GM19397 (cell line): ENCODE measurements around the gene GPC1.

Experiments
- ATAC-seq: cut with Tn5 transposase; IDR thresholded peaks from one replicate; pipeline ENCODE4 v1.9.1; 2021; ENCODE audit warnings: mild to moderate bottlenecking, moderate library complexity; ENCODE audit not compliant: unreplicated experiment

The GPC1 gene

DNA sequence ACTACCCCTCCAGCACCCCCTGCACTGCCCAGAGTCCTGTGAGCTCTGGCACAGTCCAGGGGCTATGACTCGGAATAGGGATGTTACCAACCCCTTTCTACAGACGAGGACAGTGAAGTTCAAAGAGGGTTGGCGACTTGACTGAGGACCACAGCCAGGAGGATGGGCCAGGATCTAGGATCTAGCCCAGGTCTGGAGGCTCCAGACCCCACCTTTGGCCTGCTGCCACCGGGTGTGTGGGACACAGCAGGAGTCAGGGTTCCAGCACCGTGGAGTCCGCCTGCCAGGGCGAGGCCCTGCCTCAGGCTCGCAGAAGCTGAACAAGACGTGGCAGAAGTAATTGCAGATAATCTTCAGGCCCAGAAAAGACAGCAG is 37.9 kb upstream of the GPC1 start:
- ATAC-seq: no peak

DNA sequence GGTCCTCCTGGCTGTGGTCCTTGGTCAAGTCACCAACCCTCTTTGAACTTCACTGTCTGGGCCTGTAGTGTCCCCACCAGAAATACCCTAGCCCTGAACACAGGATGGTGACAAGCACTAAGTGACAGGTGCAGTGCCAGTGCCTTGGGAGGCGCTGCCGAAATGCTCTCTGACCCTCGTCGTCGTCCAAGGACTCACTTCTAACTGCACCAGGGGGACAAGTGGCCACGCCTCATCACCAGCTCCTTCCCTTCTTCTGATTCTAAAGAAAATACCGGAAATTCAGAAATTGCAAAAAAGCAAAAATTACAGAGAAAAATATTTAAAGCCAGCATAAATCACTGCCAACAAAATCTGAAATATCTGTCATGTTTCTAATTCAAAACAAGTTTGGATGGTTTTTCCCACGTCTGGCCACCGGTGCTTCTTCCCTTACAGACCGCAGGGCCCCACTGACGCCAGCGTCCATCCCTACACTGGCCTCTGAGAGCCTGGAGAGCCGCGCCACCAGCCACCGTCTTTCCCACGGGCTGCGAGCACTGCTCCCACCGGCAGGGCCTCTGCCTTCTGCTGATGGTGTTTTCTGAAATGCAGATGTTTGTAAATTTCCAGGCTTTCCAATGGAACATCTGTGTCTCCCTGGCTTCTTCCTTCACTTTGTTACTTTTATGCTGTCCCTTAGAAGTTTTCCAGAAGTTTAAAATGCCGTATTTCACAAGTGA is 37.4 kb upstream of the GPC1 start:
- no peak for ATAC-seq

GRCh38 chr2:240398661-240399267 is 36.7 kb upstream of the GPC1 start:
- no peak for ATAC-seq

GRCh38 chr2:240399419-240400324 is 35.8 kb upstream of the GPC1 start:
- ATAC-seq: no peak

DNA sequence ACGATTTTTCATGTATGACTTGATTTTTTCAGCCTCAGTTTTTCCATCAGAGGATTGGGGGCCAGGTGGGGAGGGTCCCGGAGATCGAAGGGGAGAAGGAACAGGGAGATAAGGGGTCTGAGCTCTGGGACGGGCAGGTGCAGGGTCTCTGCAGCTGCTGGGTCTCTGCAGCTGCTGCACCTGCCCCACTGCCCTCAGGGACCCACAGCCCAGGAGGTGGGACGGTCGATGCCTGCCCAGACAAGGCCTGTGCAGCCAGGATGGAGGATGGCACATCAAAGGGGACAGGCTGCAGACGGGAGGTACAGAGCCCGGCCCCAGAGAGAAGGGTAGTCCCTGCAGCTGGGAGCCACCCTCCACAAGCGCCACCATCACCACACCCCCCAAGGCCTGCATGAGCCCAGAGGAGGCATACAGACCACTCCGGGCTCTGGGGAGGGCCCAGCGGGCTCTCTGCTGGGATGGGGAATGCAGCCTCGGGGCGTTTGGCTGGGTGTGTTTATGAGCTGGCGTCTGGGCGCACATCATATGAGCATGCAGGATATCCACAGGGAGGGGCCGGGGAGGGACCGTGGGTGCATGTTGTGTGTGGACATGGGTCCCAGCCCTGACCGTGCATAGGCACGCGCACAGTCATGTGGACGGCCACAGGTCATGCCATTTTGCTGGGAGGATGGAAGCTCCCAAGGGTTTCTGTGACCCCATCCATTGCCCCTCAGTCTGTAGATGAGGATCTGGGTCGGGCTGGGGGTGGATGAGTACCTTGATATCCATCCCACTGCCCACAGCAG is 34.9 kb upstream of the GPC1 start:
- no peak for ATAC-seq

GRCh38 chr2:240401308-240401707 is 34.2 kb upstream of the GPC1 start:
- ATAC-seq: no peak

GRCh38 chr2:240401781-240402551 is 33.5 kb upstream of the GPC1 start:
- no peak for ATAC-seq

GRCh38 chr2:240402566-240403272 is 32.7 kb upstream of the GPC1 start:
- no peak for ATAC-seq

- no peak for ATAC-seq
Observed at GRCh38 chr2:240403396-240404104, 31.9 kb upstream of the GPC1 start.

DNA sequence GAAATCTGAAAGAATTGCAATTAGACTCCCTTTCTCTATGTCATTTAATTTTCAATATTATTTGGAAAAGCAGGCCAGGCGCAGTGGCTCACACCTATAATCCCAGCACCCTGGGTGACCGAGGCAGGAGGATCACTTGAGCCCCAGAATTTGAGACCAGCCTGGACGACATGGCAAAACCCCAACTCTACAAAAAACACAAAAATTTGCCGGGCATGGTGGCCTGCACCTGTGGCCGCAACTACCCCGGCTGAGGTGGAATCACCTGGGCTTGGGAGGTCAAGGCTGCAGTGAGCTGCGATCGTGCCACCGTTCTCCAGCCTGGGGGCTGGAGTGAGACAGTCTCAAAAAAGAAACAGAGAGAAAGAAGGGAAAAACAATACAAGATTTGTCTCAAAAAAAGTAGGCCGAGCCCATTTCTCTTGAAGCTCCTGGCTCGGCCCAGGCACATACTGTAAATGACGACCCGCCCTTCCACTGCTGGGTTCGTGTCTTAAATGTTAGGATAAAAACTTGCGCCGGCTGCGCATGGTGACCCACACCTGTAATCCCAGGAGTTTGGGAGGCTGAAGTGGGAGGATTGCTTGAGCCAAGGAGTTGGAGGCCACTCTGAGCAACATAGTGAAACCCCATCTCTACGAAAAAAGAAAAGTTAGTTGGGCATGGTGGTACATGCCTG is 31.1 kb upstream of the GPC1 start:
- no peak for ATAC-seq

DNA sequence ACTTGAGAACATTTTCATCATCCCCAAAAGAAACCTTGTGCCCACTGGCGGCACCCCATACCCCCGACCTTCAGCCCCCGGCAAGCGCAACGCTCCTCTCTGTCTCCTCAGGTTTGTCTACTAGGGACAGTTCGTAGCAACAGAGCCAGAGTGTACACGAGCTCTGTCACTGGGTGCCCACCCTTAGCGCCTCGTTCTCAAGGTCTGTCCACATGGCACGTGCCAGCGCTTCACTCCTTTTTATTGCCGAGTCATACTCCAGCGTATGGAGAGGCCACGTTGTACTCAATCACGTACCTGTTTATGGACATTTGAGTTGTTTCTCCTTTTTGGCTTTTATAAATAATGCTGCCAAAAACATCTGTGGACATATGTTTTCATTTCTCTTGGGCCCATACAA is 30.3 kb upstream of the GPC1 start:
- no peak for ATAC-seq

DNA sequence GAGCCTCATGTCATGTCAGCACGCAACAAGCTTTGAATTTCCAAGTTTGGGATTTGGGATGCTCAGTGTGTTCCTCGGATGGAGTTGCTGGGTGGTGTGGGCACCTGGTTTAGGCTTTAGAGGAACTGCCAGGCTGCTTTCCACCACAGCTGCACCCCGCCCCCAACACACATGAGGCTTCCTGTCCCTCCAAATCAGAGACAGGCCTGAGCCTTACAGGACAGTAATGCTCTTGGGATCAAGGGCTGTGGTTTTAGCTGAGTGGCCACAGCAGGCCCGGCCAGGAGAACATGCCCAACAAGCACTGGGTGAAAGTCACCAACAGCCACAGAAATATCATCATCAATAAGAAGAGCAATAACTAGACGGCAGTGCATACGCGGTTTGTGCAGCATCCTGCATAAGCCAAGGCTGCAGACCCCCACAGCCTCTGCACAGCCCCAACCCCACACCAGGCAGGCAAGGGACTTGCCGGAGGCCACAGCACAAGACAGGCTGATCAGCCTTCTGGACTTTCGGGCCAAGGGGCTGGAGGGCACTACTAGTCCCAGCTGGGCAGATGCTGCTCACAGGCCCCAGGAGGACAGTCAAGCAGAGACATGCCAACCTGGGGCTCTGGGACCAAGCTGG is 29.7 kb upstream of the GPC1 start:
- ATAC-seq: no peak

GRCh38 chr2:240407090-240407489 is 28.4 kb upstream of the GPC1 start:
- ATAC-seq: no peak

GRCh38 chr2:240410004-240410403 is 25.5 kb upstream of the GPC1 start:
- no peak for ATAC-seq

- ATAC-seq: no peak
Observed at GRCh38 chr2:240410808-240411207, 24.7 kb upstream of the GPC1 start.

GRCh38 chr2:240411261-240412160 is 24.0 kb upstream of the GPC1 start:
- ATAC-seq: no peak
